ENCODE measurements around the gene TDRD9. TPM values are rescaled to one million over a fixed set of nuclear protein-coding genes. Genes with fewer than 3 reads are reported as not detected.

TDRD9 gene
- total RNA-seq, 1 donor from 2014 or later = 6.5 TPM

DNA sequence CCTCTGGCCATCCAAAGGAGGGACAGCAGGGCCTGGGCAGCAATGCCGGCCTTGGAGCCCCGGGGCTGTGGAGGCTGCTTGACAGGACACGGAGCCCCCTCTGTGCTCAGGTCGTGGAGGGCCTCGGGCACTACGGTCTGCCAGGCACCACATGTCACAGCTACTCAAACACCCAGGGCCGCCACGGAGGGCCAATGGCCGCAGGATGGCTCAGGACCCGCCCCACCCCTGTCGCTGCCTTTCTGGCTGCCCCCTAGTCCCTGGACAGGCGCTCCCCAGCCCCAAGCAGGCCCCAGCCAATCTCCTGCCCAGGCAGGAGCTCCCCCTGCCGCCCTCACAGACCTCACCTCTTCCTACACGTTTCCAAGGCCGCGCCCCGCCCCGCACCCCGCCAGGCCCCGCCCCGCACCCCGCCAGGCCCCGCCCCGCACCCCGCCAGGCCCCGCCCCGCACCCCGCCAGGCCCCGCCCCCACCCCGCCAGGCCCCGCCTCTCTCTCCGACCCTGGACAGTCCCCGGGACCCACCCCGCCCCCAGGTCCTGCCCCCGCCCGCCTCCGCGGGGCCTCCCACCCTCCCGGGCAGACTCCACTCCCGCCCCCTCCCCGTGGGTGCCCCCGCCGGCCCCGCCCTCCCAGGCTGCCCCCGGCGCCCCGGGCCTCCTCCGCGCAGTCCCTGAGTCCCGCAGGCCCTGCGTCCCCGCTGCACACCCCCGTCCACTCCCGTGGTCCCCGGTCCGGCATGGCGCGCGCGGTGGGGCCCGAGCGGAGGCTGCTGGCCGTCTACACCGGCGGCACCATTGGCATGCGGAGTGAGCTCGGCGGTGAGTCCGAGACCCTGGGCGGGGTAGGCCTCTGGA is 157.0 kb downstream of the TDRD9 start, which contains the start of gene ASPG:
Gene ASPG, plus strand, starts transcription at position 669 of the 857 bp plus-strand sequence. Its CDS starts 71 bp downstream, at position 740.
- DNase-seq (ENCODE audit: low spot score in 2 of 2) = peak; percentile 49 to 74
- FAIRE-seq = no peak

DNA sequence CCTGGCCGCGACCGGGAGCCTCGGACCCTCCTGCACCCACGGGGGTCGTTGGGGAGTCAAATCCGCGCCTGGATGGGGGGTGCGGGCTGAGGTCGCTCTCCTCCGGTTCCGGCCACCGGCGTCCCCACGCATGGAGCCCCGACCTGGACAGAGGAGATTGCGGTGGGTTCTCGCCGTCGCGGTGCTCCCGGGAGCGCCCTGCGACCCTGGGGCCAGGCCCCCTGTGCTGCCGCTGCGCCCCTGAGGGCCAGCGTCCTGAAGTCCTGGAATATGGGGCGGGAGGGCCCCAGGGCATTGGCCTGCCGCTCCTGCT is 157.6 kb downstream of the TDRD9 start:
- DNase-seq (ENCODE audit: low spot score in 2 of 2) (peak in 1 of 2 donors; percentile 35), FAIRE-seq (no peak)

DNA sequence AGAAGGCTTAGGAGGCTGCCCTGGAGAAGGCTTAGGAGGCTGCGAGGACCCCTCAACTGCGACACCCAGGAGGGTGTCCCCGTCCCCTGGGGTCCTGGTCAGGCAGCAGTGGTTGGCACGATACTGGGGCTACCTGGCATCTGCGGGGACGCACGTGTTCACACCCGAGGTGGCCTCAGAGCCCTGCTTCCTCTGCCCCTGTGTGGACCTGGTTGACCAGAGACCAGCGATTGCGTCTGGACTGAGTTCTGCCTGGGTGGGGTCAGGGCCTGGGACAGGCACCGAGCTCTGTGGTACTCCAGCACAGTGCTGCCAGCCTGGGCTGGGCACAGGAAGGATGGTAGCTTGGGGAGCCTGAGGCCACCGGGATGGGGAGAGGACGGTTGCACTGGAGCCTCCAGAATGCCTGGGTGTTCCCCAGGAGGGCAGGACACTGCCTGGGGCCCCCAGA is 158.0 kb downstream of the TDRD9 start:
- DNase-seq (ENCODE audit: low spot score in 2 of 2) (no peak), FAIRE-seq (no peak)

DNA sequence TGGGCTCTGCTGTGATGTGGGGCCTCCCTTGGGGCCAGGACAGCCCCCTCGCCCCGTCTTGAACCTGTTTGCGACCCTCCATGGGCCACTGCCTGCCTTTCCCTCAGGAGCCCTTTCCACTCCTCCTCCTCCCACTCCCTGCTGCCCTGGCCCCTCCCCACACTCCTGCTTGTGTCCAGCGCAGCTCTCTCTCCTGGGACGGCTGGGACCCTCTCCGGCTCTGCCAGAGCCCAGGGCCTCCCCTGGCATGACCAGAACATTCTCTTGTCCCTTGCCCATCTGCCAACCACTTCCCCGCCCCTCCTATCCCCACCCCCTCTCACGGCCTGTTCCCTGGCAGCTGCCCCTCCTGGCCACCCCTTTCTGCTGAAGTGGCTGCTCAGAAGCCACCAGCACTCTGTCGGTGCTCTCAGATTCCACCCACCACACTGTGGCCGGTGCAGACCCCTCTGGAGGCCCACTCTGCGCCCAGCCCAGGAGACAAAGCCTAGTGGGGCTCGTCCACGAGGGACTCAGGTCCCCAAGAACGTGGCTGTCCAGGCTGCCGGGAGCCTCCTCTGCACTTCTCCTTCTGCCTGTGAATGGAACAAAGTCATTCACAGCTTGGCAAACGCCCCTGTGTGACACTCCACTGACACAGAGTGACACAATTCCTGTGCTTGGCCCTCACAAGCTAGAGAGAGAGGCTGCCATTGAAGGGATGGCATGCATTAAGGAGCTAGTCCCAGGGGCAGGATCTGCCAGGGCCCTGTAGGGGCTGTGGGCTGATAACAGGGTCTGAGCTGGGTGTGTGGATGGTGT is 158.6 kb downstream of the TDRD9 start:
- DNase-seq (ENCODE audit: low spot score in 2 of 2) (no peak), FAIRE-seq (no peak)

DNA sequence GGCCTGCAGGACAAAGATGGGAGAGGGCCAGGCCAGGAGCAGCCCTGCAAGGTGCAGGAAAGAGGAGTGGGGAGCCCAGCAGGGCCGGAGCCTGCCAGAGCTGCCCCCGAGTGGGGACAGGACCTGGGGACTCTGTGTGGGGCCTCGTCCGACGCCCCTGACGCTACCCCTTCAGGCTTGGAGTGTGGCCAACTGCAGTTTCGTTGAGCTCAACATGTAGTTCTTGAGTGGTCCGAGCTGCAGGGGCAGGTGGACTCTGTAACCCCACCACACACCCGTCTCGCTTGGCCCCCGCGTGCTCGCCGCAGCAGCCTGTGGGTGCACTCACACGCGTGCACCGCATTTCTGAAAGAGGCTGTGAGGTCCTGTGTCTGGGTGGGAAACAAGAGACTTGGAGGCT is 159.2 kb downstream of the TDRD9 start:
- FAIRE-seq = no peak
- DNase-seq (ENCODE audit: low spot score in 2 of 2) = no peak

DNA sequence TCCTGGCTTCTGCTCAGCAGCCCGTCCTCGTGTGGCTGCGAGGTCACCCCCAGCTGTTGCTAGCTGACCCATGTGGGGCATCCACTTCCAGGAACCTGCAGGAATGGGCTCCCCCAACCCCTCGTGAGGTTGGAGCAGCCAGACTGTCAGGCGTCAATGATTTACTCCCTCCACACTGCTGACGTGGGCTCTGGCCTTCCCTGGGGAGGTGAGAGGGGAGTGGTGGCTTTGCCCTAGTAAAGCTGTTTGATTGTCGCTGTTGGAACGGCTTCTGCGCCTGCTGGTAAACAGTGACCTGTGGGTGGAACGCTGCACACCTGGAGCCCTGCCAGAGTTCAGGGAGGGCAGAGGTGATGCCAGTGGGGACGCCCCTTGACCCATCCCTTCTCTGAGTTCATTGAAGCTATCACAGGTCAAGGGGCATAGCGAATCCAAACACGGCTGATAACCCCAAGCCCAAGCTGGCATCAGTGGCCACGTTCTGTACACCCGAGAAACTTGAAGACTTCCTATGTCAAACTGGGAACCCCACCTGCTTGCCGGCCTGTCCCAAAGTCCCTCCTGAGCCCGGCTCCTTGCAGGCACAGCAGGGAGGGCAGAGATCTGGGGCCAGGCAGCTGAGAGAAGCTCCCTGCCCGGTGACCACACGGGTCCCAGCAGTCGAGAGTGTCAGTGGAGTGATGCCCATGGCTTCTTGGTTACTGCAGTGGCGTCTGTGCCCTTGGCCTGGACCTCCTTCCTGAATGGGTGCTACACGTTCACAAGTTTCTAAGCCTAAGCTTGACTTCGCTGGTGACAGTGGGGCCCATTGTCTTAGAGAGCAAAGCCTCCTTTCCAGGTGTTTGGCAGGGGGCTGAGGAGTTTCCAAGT is 160.0 kb downstream of the TDRD9 start:
- DNase-seq (ENCODE audit: low spot score in 2 of 2) (no peak), FAIRE-seq (no peak)

DNA sequence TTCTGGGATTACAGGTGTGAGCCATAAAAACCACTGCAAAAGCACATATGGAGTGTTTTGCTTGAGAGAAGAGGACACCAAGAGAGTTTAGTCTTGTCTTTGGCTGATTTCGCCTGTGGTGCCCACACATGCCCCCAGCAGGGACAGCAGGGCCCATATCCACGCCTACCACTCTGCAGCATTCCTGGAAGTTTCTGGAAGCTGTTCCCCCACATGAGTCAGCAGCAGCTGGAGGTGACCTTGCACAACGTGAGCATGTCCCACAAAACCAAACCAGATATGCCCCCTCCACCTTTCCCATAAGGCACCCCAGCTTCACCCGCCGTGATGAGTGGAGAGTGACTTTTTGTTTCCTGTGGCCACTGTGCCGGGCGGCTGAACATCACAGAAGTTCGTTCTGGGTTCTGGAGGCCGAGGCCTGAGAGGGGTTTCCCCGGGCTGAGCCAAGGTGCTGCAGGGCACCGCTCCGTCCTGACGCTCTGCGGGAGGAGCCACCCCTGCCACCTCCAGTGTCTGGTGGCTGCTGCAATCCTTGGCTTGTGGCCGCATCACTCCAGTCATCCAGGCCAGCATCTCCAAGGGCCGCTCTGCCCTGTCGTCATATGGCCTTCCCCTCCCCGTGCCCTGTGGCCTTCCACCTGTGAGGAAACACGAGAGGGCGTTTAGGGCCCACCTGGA is 162.0 kb downstream of the TDRD9 start:
- FAIRE-seq (no peak), DNase-seq (ENCODE audit: low spot score in 2 of 2) (no peak)

DNA sequence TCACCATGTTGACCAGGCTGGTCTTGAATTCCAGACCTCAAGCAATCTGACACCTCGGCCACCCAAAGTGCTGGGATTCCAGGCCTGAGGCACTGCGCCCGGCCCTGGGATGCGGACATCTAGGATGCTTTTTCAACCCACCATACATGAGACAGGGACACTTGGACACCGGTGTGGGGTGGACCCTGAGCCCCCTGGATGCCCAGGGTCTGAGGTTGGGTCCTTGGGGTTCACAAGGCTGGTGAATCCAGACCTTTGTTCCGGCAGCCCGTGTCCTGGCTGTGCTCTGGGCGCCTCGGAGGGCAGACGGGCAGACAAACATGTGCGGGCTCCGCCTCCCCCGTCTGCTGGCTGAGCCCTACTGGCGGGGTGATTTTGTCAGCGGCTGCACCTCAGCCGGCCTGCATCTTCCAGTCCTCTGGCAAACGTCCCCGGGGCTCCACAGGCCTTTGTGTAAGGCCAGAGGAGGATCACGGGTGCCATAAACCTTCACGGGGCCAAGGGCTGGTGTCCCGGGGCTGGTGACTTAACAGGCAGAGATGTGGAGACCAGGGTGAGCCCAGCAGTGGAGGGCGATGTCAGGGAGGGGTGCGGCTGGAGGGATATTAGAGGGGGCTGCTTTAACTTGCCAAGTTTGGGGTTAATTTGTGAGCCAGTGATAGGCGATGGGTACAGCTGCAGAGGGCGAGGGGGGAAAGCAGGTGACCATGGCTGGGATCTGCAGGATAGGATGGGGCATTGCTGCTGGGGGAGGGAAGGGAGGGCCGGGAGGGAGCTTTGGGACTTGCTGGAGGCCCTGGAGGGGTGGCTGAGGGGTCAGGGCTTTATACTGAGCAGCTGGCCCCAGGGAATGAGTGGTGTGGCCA is 163.0 kb downstream of the TDRD9 start:
- FAIRE-seq = no peak
- DNase-seq (ENCODE audit: low spot score in 2 of 2) = no peak

DNA sequence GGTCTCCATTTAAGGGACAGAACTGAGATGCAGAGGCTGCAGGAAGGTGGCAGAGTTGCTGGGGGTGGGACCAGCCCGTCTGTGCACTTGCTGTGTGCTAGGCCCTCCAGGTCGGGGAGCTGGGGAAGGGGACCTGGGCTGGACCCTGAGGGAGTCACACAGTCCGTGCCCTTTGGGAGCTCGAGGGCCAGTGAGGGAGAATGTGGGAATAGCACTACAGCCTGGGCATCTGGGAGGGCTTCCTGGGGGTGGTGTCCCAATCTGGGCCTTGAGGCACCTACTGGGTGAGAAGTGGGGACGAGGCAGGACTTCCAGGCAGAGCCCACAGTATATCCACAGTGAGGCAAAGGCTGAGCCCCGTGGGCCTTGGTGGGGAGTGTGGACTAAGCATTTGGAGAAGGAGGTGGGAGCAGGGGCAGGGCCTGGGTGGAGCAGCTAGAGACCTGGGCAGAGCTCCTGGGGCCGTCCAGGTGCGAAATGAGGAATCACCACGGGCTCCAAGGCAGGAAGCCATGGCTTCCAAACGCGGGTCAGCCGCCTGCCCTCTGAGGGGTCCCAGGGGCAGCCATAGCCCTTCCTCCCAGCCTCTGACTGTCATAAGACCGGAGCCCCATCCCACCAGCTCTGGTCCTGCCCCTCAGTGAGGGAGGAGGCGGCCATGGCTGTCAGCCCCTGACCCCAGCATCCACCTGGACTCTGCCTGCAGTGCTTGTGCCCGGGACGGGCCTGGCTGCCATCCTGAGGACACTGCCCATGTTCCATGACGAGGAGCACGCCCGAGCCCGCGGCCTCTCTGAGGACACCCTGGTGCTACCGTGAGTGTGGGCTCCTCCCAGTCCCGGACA is 163.9 kb downstream of the TDRD9 start:
- no peak for DNase-seq (ENCODE audit: low spot score in 2 of 2)

DNA sequence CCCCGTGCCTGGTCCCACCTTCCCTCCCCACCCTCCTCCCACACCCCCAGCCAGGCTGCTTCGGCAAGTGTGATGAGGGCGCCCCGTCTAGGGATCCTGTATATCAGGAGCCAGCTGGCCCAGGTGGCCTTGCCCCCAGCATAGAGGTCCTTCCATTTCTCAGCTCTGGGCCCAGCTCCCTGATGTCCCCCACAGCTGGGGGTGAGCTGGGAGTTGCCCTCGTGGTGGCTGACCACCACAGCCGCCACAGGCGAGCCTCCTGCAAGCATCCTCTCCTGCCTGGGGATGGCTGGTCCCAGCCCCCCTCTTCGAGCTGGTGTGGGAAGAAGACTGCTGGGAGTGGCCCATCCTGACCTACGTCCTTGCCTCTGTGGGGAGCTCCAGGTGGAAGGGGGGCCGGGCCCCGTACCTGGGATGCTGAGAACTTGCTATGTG is 164.7 kb downstream of the TDRD9 start:
- FAIRE-seq = no peak

More for the DNA sequence above, 163.9 kb downstream of the TDRD9 start:
- no peak for FAIRE-seq

DNA sequence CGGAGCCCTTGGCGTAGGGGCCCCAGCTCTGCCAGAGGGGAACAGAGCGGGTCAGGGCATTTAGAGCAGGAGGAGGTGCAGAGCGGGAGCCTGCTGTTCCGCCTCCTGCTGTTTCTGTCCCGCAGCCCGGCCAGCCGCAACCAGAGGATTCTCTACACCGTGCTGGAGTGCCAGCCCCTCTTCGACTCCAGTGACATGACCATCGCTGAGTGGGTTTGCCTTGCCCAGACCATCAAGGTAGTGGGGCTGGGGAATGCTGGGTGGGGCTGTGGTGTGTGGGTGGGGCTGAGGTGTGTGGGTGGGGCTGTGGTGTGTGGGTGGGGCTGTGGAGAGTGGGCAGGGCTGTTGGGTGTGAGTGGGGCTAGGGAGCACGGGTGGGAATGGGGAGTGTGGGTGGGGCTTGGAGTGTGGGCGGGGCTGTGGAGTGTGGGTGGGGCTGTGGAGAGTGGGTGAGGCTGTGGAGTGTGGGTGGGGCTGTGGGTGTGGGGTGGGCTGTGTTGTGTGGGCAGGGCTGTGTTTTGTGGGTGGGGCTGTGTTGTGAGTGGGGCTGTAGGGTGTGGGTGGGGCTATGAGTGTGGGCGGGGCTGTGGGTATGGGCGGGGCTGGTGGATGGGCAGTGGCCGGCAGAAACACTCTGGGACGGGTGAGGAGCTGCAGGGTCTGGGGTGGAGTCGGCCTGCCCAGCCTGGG is 165.3 kb downstream of the TDRD9 start:
- FAIRE-seq (no peak), DNase-seq (ENCODE audit: low spot score in 2 of 2) (no peak)

More for the DNA sequence above, 164.7 kb downstream of the TDRD9 start:
- DNase-seq (ENCODE audit: low spot score in 2 of 2) = no peak

DNA sequence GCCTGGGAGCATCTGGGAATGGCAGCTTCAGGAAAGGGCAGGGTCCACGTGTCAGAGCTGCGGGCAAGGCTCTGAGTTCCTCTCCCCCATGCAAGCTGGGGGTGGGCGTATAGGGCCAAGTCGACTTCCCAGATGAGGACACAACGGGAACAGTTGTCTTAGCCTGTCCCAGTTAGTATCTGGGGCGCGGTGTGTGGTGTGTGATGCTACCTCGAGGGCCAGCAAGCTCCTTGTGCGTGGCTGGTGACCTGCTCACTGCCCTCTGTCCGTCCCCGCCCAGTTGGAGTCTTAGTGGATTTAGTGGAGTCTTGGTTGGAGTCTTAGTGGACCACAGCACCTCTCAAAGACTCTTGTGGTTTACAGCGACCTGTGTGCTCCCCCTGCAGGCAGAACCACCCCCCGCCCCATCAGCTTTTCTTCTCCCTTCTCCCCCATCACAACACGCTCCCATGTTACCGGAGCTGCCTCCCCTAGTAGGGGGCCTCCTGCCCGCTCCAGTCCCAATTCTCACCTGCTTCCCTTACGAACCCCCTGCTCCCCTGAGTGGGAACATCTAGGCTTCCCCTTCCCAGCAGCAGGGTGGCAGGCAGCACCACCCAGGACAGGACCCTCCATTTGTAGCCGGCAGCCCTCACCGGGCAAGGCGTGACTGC is 165.9 kb downstream of the TDRD9 start:
- no peak for FAIRE-seq
- DNase-seq (ENCODE audit: low spot score in 2 of 2) = no peak

DNA sequence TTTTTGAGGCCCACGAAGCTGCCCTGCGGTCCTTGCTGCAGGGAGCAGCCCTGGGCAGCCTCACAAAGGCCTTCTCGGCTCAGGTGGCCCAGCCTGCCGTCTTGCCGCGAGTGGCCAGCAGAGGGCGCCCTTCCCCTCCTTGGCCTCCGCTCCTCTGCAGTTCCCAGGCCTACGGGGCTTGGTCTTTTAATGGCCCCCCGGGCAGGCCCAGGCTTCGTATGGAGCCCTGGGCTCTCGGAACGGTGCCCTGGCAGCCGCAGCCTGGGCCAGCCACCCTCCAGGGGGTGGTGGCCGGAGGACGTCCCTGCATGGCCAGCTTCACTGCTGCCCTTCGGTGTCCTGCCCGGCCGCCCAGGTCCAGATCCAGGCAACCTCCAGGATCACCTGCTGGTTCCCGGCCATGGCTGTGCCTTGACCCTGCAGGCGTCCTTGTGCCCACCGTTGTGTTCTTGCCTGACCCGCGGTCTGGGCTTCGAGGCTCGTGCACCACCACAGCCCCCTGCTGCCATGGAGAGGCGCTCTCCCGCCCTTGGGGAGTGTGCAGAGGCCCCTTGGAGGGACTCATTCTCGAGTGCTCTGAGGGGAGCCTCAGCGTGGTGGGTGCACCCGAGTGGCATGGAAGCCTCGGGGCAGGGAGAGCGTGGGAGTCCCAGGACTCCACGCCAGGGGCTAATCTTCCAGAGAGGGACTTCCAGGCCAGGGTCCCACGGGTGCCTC is 166.6 kb downstream of the TDRD9 start:
- no peak for FAIRE-seq
- peak; percentile 73 to 88 for DNase-seq (ENCODE audit: low spot score in 2 of 2)

DNA sequence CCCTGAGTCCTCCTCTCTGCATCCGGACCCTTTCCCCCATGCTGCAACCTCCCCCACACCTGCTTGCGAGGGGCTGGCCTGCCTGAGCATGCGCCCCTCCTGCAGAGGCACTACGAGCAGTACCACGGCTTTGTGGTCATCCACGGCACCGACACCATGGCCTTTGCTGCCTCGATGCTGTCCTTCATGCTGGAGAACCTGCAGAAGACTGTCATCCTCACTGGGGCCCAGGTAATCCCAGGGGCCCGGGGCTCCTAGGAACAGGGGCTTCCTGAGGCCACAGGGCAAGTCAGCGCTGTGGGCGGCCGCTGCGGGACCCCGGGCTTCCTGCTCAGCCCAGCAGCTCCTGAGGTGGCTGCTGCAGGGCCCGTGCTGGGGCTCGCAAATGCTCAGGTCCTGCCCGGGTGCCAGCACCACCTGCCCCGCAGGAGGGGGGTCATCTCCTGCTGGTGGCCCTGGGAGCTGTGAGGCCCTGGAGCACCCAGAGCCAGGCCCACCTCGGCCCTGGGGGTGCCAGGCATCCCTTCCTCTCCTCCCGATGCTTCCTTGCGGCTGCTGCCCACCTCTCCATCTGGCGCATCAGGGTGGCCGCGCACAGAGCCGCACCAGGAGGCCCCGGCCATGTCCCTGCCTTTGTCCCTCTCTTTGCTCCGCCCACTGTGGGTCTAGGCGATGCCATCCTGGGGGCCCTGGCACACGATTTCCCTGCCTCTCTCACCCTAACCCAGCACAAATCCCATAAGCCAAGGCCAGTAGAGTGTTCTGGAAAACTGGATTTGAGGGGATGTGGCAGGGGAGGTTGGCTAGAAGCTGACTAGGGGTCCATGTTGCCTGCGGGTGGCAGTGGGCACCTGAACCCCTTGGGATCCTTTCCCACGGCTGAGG is 167.4 kb downstream of the TDRD9 start:
- FAIRE-seq = no peak
- DNase-seq (ENCODE audit: low spot score in 2 of 2) = no peak

DNA sequence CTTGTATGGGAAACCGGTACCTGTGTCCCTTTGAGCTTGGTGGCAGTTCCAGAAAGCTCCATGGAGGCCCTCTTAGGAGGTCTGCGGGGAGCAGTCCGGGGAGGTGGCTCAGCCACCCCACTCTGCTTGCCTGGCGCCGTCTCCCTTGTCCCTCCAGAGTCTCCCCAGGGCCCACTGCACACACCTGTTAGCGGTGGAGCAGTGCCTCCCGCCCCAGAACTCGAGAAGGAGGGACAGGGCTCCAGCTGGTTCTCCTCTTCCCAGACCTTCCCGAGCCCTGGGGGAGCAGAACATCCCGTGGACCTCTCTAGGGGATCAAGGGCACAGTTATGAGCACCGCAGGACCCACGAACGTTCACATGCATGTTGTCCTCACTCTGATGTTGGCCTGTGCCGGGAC is 168.1 kb downstream of the TDRD9 start:
- DNase-seq (ENCODE audit: low spot score in 2 of 2) (no peak), FAIRE-seq (no peak)

Data from frontal cortex (tissue), 4 donors.